Panc1 (cell line): ENCODE results near the gene SKIC2.

Source experiments
- POLR2AphosphoS5 ChIP-seq: IDR thresholded peaks from 2 replicates; pipeline ENCODE4 v1.6.1; 2012; ENCODE audit warnings: mild to moderate bottlenecking, low read depth, low read length, moderate library complexity
- TF ChIP-seq, protein P1 (sequence below): fragments of 450-650 bp; IDR thresholded peaks from 2 replicates; pipeline ENCODE4 v1.5.1; 2017; ENCODE audit warnings: mild to moderate bottlenecking

DNA sequence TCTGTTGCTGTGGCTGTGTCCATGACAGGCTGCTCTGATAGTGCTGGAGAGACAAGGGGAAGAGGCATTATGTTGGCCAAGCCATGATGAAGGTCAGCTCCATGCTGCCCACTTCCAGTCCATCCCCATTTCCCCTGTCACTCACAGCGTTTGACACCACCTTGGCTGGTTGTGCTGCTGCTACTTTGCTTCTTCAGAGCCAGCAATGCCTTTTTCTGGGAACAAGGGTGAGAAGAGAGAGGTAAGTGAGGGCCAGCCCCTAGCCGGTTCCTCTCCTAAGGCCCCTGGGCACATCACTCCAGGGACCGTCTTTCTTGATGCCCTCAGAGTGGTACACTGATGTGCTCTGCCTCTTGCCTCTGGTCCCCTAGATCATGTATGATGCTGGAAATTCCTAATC is 2.2 kb upstream of the SKIC2 start:
- TF ChIP-seq, protein P1, sequence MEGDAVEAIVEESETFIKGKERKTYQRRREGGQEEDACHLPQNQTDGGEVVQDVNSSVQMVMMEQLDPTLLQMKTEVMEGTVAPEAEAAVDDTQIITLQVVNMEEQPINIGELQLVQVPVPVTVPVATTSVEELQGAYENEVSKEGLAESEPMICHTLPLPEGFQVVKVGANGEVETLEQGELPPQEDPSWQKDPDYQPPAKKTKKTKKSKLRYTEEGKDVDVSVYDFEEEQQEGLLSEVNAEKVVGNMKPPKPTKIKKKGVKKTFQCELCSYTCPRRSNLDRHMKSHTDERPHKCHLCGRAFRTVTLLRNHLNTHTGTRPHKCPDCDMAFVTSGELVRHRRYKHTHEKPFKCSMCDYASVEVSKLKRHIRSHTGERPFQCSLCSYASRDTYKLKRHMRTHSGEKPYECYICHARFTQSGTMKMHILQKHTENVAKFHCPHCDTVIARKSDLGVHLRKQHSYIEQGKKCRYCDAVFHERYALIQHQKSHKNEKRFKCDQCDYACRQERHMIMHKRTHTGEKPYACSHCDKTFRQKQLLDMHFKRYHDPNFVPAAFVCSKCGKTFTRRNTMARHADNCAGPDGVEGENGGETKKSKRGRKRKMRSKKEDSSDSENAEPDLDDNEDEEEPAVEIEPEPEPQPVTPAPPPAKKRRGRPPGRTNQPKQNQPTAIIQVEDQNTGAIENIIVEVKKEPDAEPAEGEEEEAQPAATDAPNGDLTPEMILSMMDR = no peak
- no peak for TF ChIP-seq POLR2AphosphoS5
